Thyroid gland (tissue), 4 donors: ENCODE data around the gene NISCH.

ENCODE experiments used
- POLR2A ChIP-seq, 2 donors: fragments of 450-650 bp; IDR thresholded peaks; one replicate each; pipeline ENCODE4 v1.6.1; 2017; ENCODE audit warnings: antibody characterized with exemption in 2 of 2, mild to moderate bottlenecking in 2 of 2, moderate library complexity in 1 of 2
- TF ChIP-seq, protein P1 (sequence below), 6 experiments: fragments of 200-600 bp in 3 of 6; fragments of 450-650 bp in 3 of 6; sonication (generic) in 3 of 6; IDR thresholded peaks; one replicate each; pipeline ENCODE4 v1.5.1; 2016 to 2019; ENCODE audit warnings: antibody characterized with exemption in 6 of 6, mild to moderate bottlenecking in 2 of 6, inconsistent platforms in 1 of 6, moderate library complexity in 1 of 6

DNA sequence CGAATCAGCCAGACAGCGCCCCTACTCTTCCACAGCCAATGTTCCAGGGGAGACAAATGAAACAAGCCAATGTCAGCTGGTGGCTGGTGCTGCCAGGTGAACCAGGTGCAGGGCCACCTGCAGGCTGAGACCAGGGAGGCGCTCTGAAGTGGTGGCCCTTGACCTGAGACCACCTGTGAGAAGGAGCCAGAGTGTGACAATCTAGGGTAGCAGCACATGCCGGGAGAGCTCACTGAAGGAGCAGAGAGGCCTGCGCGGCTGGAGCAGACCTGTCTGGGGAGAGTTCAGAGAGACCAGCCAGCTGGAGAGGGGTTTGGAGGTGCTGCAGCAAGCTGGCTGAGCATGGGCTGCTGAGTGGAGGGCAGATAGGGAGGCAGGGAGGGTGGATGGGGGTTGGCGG lies 39.0 kb downstream of the NISCH start:
- TF ChIP-seq, protein P1, sequence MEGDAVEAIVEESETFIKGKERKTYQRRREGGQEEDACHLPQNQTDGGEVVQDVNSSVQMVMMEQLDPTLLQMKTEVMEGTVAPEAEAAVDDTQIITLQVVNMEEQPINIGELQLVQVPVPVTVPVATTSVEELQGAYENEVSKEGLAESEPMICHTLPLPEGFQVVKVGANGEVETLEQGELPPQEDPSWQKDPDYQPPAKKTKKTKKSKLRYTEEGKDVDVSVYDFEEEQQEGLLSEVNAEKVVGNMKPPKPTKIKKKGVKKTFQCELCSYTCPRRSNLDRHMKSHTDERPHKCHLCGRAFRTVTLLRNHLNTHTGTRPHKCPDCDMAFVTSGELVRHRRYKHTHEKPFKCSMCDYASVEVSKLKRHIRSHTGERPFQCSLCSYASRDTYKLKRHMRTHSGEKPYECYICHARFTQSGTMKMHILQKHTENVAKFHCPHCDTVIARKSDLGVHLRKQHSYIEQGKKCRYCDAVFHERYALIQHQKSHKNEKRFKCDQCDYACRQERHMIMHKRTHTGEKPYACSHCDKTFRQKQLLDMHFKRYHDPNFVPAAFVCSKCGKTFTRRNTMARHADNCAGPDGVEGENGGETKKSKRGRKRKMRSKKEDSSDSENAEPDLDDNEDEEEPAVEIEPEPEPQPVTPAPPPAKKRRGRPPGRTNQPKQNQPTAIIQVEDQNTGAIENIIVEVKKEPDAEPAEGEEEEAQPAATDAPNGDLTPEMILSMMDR (IDR thresholded peaks at IDR 0.05), result no peak
- no peak for TF ChIP-seq POLR2A (IDR thresholded peaks at IDR 0.05)
